ENCODE results near the gene CNTNAP5. TPM values are rescaled to one million over a fixed set of nuclear protein-coding genes. Genes with fewer than 3 reads are reported as not detected.

Gene CNTNAP5
- total and polyA plus RNA-seq, 2 of the 4 experiments (the other 2 are of a cell fraction), result not detected

- no peaks in the 10 kb centered on the region for H4K20me1 ChIP-seq (ENCODE audit: insufficient read depth, low read length)
- H3K56ac ChIP-seq (ENCODE audit: extremely low read depth, insufficient read depth, low read length), result no peak overlapping the region
- ChIA-PET CTCF (no interaction called here), POLR2A (ENCODE audit: unreplicated experiment) (no interaction called here)
- H2AFZ ChIP-seq (replicated peaks; ENCODE audit: low read length, poor library complexity), result no peak overlapping the region
- H3K18ac ChIP-seq (ENCODE audit: low read depth, low read length), result no peak overlapping the region
- peaks cover 14% of the 10 kb centered on the region for H3K9me3 ChIP-seq (ENCODE audit: control insufficient read depth, insufficient read depth, low read length)
- no peak overlapping the region for H2BK20ac ChIP-seq (ENCODE audit: low read depth, low read length)
- no peak overlapping the region for H4K91ac ChIP-seq (ENCODE audit: insufficient read depth, low read depth, low read length)
- no peak overlapping the region for H3K23ac ChIP-seq (ENCODE audit: low read depth, low read length)
- H3K4me2 ChIP-seq (ENCODE audit: low read depth, low read length), result no peak overlapping the region
- H4K8ac ChIP-seq (ENCODE audit: low read depth in 2 of 2, low read length in 2 of 2), result no peak overlapping the region
- H3K9ac ChIP-seq (ENCODE audit: low read depth, low read length), result no peak overlapping the region
- DNase-seq, result peak; percentile 39
- H3K36me3 ChIP-seq (ENCODE audit: control insufficient read depth, insufficient read depth, low read length), result no peaks in the 10 kb centered on the region
- no peak overlapping the region for H3K4me3 ChIP-seq (ENCODE audit: insufficient read depth, low read depth, low read length)
- H3K27me3 ChIP-seq (ENCODE audit: control insufficient read depth, insufficient read depth, low read length), result no peaks in the 10 kb centered on the region
- H2AK9ac ChIP-seq (replicated peaks; ENCODE audit: low read depth, low read length, poor library complexity), result no peak overlapping the region
- H3K14ac ChIP-seq (replicated peaks; ENCODE audit: low read depth, low read length), result no peak overlapping the region
- BruUV-seq (replicated peaks), result no TSS peak
- WGBS, 2 experiments (ENCODE audit: extremely low coverage in 2 of 2, insufficient read length in 1 of 2), result no CpG with 5 or more reads among the region's 5 CpGs
- in situ Hi-C loops (cut with MboI; ENCODE audit: low sequenced_read_pairs), result no loop called here
- H3K9me1 ChIP-seq (ENCODE audit: insufficient read depth, low read length), result no peaks in the 10 kb centered on the region
- no peak overlapping the region for H2BK15ac ChIP-seq (ENCODE audit: low read depth, low read length)
- TF ChIP-seq RAD21 (IDR thresholded peaks at IDR 0.05; ENCODE audit: low read length) (no peak), SMC3 (IDR thresholded peaks at IDR 0.05; ENCODE audit: low read depth, low read length) (no peak), CHD1 (IDR thresholded peaks at IDR 0.05; ENCODE audit: low read depth, low read length) (no peak), RFX5 (IDR thresholded peaks at IDR 0.05; ENCODE audit: low read depth, low read length) (no peak), CTCF (conservative IDR thresholded peaks at IDR 0.05; ENCODE audit: low read depth, low read length) (no peak), MAFK (IDR thresholded peaks at IDR 0.05; ENCODE audit: low read depth, low read length) (no peak), FOS (IDR thresholded peaks at IDR 0.05; ENCODE audit: low read depth, low read length) (no peak), MAZ (IDR thresholded peaks at IDR 0.05; ENCODE audit: borderline replicate concordance, low read depth, low read length) (no peak), MXI1 (IDR thresholded peaks at IDR 0.05; ENCODE audit: borderline replicate concordance, low read depth, low read length) (no peak)
- H2BK120ac ChIP-seq (ENCODE audit: low read depth, low read length), result no peak overlapping the region
- H2AK5ac ChIP-seq (ENCODE audit: low read depth, low read length), result no peak overlapping the region
- no peak overlapping the region for H4K5ac ChIP-seq (ENCODE audit: low read depth, low read length)
- dilution Hi-C loops (cut with HindIII; ENCODE audit: low sequenced_read_pairs, unreplicated experiment), result no loop called here
- no peak overlapping the region for H3K27ac ChIP-seq (ENCODE audit: insufficient read depth, low read length)
- ATAC-seq (ENCODE audit: low read depth), result peak; percentile 27; the same call in 1 of the 2 replicates
- H3K79me1 ChIP-seq (ENCODE audit: low read depth in 1 of 2, low read length in 2 of 2), result no peaks in the 10 kb centered on the region
- no peaks in the 10 kb centered on the region for H3K4me1 ChIP-seq (ENCODE audit: control insufficient read depth, insufficient read depth, low read length)
- no peak overlapping the region for H3K4ac ChIP-seq (ENCODE audit: low read depth, low read length)
- intact Hi-C loops (cut with micrococcal nuclease), result no loop called here
- H2BK5ac ChIP-seq (ENCODE audit: low read depth, low read length, poor library complexity, severe bottlenecking), result no peak overlapping the region
Observed at GRCh38 chr2:124267794-124268193, 242.7 kb downstream of the CNTNAP5 start.

Data from IMR-90 (cell line).